PC-9 (cell line): ENCODE data around the gene PDE1C.

Experiments
- EZH2 ChIP-seq: fragments of 200-600 bp; sonication (generic); IDR thresholded peaks from 2 replicates; pipeline ENCODE4 v1.8.0; 2017; ENCODE audit warnings: antibody characterized with exemption, low read depth
- TF ChIP-seq, protein P1 (sequence below): fragments of 200-600 bp; sonication (generic); conservative IDR thresholded peaks from 2 replicates; pipeline ENCODE4 v1.6.1; 2017; ENCODE audit warnings: mixed run types, antibody characterized with exemption, mild to moderate bottlenecking, moderate library complexity

DNA sequence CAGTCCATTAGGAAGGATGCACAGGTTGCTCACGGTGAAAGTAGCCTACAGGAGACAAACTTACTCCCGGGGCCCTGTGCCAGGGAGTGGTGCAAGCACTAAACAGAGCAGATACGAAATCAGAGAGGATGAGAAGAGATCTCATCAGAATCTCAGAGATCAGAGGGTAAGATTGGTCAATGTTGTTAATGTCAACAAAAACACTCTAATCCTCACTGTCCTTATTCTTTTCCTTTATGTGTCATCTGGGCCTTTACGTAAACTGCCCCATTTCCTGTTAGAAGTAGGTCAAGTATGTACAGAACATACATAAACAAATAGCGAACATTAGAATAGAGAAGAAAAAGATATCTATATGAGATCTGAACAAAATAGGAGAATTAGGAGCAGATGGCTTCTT, 220.1 kb downstream of the PDE1C start:
- TF ChIP-seq, protein P1, sequence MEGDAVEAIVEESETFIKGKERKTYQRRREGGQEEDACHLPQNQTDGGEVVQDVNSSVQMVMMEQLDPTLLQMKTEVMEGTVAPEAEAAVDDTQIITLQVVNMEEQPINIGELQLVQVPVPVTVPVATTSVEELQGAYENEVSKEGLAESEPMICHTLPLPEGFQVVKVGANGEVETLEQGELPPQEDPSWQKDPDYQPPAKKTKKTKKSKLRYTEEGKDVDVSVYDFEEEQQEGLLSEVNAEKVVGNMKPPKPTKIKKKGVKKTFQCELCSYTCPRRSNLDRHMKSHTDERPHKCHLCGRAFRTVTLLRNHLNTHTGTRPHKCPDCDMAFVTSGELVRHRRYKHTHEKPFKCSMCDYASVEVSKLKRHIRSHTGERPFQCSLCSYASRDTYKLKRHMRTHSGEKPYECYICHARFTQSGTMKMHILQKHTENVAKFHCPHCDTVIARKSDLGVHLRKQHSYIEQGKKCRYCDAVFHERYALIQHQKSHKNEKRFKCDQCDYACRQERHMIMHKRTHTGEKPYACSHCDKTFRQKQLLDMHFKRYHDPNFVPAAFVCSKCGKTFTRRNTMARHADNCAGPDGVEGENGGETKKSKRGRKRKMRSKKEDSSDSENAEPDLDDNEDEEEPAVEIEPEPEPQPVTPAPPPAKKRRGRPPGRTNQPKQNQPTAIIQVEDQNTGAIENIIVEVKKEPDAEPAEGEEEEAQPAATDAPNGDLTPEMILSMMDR = no peak
- TF ChIP-seq EZH2 = no peak
